Cardiac atrium fibroblast (primary cell): ENCODE measurements around the gene SETD6. TPM values are rescaled to one million over a fixed set of nuclear protein-coding genes. Genes with fewer than 3 reads are reported as not detected.

Source experiments
- total RNA-seq: library from RNA; depleted of rRNA; stranded (reverse); fragments of >200 nt; gene quantifications from 2 replicates; pipeline ENCODE4 v1.2.3, GENCODE V29; 2015

The SETD6 gene, protein sequence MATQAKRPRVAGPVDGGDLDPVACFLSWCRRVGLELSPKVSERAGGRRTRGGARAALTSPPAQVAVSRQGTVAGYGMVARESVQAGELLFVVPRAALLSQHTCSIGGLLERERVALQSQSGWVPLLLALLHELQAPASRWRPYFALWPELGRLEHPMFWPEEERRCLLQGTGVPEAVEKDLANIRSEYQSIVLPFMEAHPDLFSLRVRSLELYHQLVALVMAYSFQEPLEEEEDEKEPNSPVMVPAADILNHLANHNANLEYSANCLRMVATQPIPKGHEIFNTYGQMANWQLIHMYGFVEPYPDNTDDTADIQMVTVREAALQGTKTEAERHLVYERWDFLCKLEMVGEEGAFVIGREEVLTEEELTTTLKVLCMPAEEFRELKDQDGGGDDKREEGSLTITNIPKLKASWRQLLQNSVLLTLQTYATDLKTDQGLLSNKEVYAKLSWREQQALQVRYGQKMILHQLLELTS
- total RNA-seq: 7.9 and 11.2 TPM in 2 replicates

DNA sequence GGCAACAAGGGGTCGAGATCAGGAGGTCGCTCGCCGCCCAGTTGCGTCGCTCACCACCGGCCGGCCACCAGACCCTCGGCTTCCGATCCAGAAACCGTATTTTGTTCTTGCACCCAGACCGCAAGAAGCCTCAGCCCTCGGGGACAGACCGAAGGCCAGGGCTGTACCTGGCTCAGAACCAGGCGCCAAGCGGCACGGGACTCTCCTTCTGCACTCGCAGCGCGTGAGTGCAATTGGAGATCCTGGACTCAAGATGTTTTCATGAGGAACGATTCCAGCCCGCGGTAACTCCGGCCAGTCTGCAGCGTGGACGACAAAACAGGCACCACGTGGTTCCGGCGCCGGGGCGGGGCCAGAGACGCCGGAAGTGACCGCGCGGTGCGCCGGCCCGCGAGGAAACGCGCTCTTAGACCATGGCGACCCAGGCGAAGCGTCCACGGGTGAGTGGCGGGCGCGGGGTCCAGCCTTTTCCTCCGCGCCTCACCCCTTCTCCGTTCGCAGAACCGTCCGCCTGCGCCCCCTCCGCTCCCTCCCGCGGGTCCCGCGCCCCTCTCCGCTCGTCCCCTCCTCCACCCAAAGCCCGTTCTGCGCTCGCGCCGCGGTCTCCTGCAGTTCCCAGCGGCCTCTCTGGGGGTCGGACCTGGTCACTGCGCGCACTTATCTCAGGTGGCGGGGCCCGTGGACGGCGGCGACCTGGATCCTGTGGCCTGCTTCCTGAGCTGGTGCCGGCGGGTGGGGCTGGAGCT, at the start of gene SETD6:
Gene SETD6 (plus strand): TSS at position 393 of the 746 bp plus-strand sequence. CDS start 21 bp downstream, at position 414.

DNA sequence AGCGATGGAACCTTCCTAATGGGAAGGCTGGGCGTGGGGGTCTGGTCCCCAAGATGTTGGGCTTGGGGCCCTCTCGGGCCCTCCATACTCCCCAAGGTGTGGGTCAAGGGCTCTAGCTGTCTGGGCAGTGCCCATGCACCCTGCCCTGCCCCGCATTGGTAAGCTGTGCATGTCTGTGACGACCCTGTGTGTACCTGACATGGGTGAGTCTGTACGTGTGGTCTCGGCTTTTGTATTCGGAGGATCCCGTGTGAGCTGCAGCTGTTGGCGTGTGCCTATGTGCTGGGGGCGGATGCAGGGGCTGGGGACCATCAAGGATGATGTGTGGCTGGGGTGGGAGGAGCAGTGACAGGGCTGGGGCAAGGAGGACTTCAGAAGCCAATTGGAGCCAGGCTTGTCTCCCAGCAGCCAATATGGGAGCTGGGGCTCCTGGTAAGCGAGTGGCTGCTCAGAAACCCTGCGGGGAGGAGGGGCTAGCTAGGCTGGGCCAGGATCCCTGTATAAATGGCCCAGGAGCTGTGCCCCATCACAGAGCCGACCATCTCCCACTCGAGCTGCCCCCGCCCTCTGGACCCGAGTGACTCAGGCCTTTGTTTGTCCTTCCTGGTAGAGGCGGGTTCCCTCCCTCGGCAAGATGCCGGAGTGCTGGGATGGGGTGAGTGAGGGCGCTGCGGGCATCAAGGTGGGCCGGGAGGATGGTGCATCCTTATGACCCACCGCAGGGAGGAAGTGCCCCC, 15.5 kb upstream of the SETD6 start, which contains the start of gene NDRG4:
Gene NDRG4 (plus strand): TSS at position 529 of the 737 bp plus-strand sequence. CDS start 106 bp downstream, at position 635.

Other genes starting within 250 kb of the SETD6 start
- not detected in 2 replicates for gene PRSS54, start 220.5 kb upstream of the SETD6 start, total RNA-seq
- gene GINS3, start 123.0 kb upstream of the SETD6 start, total RNA-seq: 4.1 and 4.3 TPM in 2 replicates
- 11.0 and 18.8 TPM in 2 replicates for gene NDRG4, start 15.4 kb upstream of the SETD6 start, total RNA-seq
- gene CNOT1, start 114.3 kb downstream of the SETD6 start, total RNA-seq: 73.3 and 120 TPM in 2 replicates
- gene SLC38A7, start 169.3 kb downstream of the SETD6 start, total RNA-seq: 18.3 and 19.3 TPM in 2 replicates
- gene GOT2, start 218.8 kb downstream of the SETD6 start, total RNA-seq: 43.9 and 48.4 TPM in 2 replicates